ENCODE data around the gene GRK3. TPM values are rescaled to one million over a fixed set of nuclear protein-coding genes. Genes with fewer than 3 reads are reported as not detected.

GRK3 gene
- total and polyA plus RNA-seq, 12 donors = 0.97 to 9.0 (median 5.2) TPM

GRCh38 chr22:25659413-25659812 is 94.9 kb downstream of the GRK3 start:
- H3K4me3 ChIP-seq = no peak overlapping the region
- ATAC-seq (no peak), DNase-seq (no peak)
- H3K36me3 ChIP-seq = no peaks in the 10 kb centered on the region
- H3K27me3 ChIP-seq = no peaks in the 10 kb centered on the region
- no peaks in the 10 kb centered on the region for H3K9me3 ChIP-seq
- no peak for TF ChIP-seq CTCF (IDR thresholded peaks at IDR 0.05)
- no peak overlapping the region for H3K27ac ChIP-seq
- intact Hi-C loops (cut with DNase I) = loop anchor here in 1 of 10 donors (5.0 kb wide), 1 partner anchor 803 kb away; no protein-coding TSS in a partner anchor
- WGBS, 2 donors = 86 to 94% methylated on average over 2 of the region's 2 CpGs
- peaks cover 0 to 28% (median 20%) of the 10 kb centered on the region in 9 donors for H3K4me1 ChIP-seq

GRCh38 chr22:25660336-25660735 is 95.9 kb downstream of the GRK3 start:
- peaks cover 0 to 28% (median 20%) of the 10 kb centered on the region in 9 donors for H3K4me1 ChIP-seq
- H3K36me3 ChIP-seq = no peaks in the 10 kb centered on the region
- TF ChIP-seq CTCF (IDR thresholded peaks at IDR 0.05) = no peak
- H3K4me3 ChIP-seq = no peak overlapping the region
- H3K27me3 ChIP-seq = no peaks in the 10 kb centered on the region
- 91 to 92% methylated on average over 3 of the region's 3 CpGs for WGBS, 2 donors
- no peak overlapping the region for H3K27ac ChIP-seq
- H3K9me3 ChIP-seq = no peaks in the 10 kb centered on the region
- no peak for DNase-seq
- intact Hi-C loops (cut with DNase I) = loop anchor here in 1 of 10 donors (10.0 kb wide), 1 partner anchor 96 kb away; the partner anchor contains the start of gene GRK3
- ATAC-seq = no peak

GRCh38 chr22:25661073-25661472 is 96.6 kb downstream of the GRK3 start:
- TF ChIP-seq CTCF (IDR thresholded peaks at IDR 0.05) = no peak
- DNase-seq (no peak), ATAC-seq (peak in 7 of 8 donors; percentile 48 to 88 (median 81))
- Histone ChIP-seq H3K36me3 (no peaks in the 10 kb centered on the region), H3K4me1 (peaks cover 0 to 36% (median 21%) of the 10 kb centered on the region in 9 donors), H3K27ac (no peak overlapping the region), H3K9me3 (no peaks in the 10 kb centered on the region), H3K4me3 (peak overlapping the region in 2 of 10 donors; percentile 3 to 10), H3K27me3 (no peaks in the 10 kb centered on the region)
- intact Hi-C loops (cut with DNase I) = loop anchor here in 1 of 10 donors (10.0 kb wide), 1 partner anchor 96 kb away; the partner anchor contains the start of gene GRK3
- 12 to 15% methylated on average over 2 of the region's 2 CpGs for WGBS, 2 donors

DNA sequence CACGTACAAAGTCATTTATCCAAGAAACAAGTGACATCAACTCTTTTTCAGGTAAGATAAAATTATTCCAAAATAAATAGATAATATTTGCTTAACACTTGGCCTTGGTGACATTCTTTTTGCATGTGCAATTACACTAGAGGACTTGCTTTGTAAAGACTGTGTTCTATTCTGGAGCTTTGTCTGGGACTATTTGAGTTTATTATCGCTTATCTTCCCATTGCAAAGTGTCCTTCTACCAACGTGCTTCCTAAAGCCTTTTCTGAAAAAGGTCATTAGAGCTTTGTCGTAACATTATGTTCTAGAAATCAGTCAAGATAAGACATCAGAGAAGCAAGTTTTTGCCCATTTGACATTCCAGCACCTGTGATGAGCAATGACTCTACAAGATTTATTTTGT is 99.2 kb downstream of the GRK3 start:
- Histone ChIP-seq H3K36me3 (no peaks in the 10 kb centered on the region), H3K4me1 (peaks cover 0 to 54% (median 30%) of the 10 kb centered on the region in 9 donors), H3K27ac (peak overlapping the region in 1 of 10 donors; percentile 20), H3K27me3 (no peaks in the 10 kb centered on the region), H3K4me3 (no peak overlapping the region), H3K9me3 (no peaks in the 10 kb centered on the region)
- TF ChIP-seq CTCF (IDR thresholded peaks at IDR 0.05) = no peak
- peak in 4 of 8 donors; percentile 41 to 69 (median 53) for ATAC-seq
- WGBS, 2 donors = 41 to 47% methylated on average over 4 of the region's 4 CpGs
- DNase-seq = no peak
- intact Hi-C loops (cut with DNase I) = loop anchor here in 1 of 10 donors (10.0 kb wide), 1 partner anchor 99 kb away; the partner anchor contains the start of gene GRK3
